GM12892 (cell line): ENCODE measurements around the gene KNDC1.

Experiments used
- DNase-seq: peaks from one replicate; pipeline ENCODE4 v3.0.0; 2011; ENCODE audit not compliant: insufficient read length
- FAIRE-seq: peaks from 2 replicates; lab custom pipeline; 2011; peaks lifted over from hg19 to GRCh38; lab: Jason Lieb, UNC
- POLR2A ChIP-seq: IDR thresholded peaks from 2 replicates; pipeline ENCODE4 v1.6.1; 2011; ENCODE audit warnings: low read depth, low read length, control low read depth
- POLR2AphosphoS5 ChIP-seq: IDR thresholded peaks from 2 replicates; pipeline ENCODE4 v1.6.1; 2011; ENCODE audit warnings: low read depth, low read length, control low read depth
- TAF1 ChIP-seq: IDR thresholded peaks from 2 replicates; pipeline ENCODE4 v1.6.1; 2011; ENCODE audit warnings: low read depth, mild to moderate bottlenecking, control low read depth, low read length, borderline replicate concordance

The KNDC1 gene

GRCh38 chr10:133161486-133162109, 1.6 kb downstream of the KNDC1 start:
- TF ChIP-seq POLR2AphosphoS5 (no peak), POLR2A (no peak), TAF1 (no peak)
- FAIRE-seq = no peak
- DNase-seq = no peak

- FAIRE-seq (no peak), DNase-seq (no peak)
- TF ChIP-seq POLR2A = no peak
- TF ChIP-seq POLR2AphosphoS5 = no peak
- no peak for TF ChIP-seq TAF1
Observed at GRCh38 chr10:133162178-133162909, 2.3 kb downstream of the KNDC1 start.

- no peak for TF ChIP-seq POLR2AphosphoS5
- no peak for TF ChIP-seq POLR2A
- no peak for TF ChIP-seq TAF1
- no peak for DNase-seq
- no peak for FAIRE-seq
Observed at GRCh38 chr10:133162910-133163856, 3.2 kb downstream of the KNDC1 start.

- no peak for DNase-seq
- FAIRE-seq = no peak
- TF ChIP-seq TAF1 (no peak), POLR2AphosphoS5 (no peak), POLR2A (no peak)
Observed at GRCh38 chr10:133163889-133164815, 4.1 kb downstream of the KNDC1 start.

- DNase-seq (no peak), FAIRE-seq (no peak)
- no peak for TF ChIP-seq POLR2AphosphoS5
- no peak for TF ChIP-seq TAF1
- no peak for TF ChIP-seq POLR2A
Observed at GRCh38 chr10:133164816-133165555, 5.0 kb downstream of the KNDC1 start.

GRCh38 chr10:133165556-133166503, 5.8 kb downstream of the KNDC1 start:
- FAIRE-seq (no peak), DNase-seq (no peak)
- no peak for TF ChIP-seq POLR2AphosphoS5
- TF ChIP-seq TAF1 = no peak
- no peak for TF ChIP-seq POLR2A

GRCh38 chr10:133166504-133166827, 6.4 kb downstream of the KNDC1 start:
- DNase-seq (no peak), FAIRE-seq (no peak)
- no peak for TF ChIP-seq POLR2AphosphoS5
- TF ChIP-seq TAF1 = no peak
- no peak for TF ChIP-seq POLR2A

- DNase-seq (no peak), FAIRE-seq (no peak)
- TF ChIP-seq TAF1 (no peak), POLR2AphosphoS5 (no peak), POLR2A (no peak)
Observed at GRCh38 chr10:133166828-133167692, 7.0 kb downstream of the KNDC1 start.
